K562 (cell line): ENCODE data around the gene ADGRB2. TPM values are rescaled to one million over a fixed set of nuclear protein-coding genes. Genes with fewer than 3 reads are reported as not detected.

ENCODE experiments used
- BMI1 ChIP-seq: fragments of 150-350 bp; IDR thresholded peaks from 2 replicates; pipeline ENCODE4 v1.6.1; 2014; ENCODE audit warnings: low read length
- CTBP1 ChIP-seq: fragments of 450-650 bp; IDR thresholded peaks from 2 replicates; pipeline ENCODE4 v1.6.1; 2016; ENCODE audit warnings: borderline replicate concordance
- EZH2 ChIP-seq: IDR thresholded peaks from 2 replicates; pipeline ENCODE4 v1.6.1; 2012; ENCODE audit warnings: low read depth, mild to moderate bottlenecking, inconsistent platforms, low read length, borderline replicate concordance
- FOXA1 ChIP-seq: fragments of 450-650 bp; IDR thresholded peaks from 2 replicates; pipeline ENCODE4 v1.6.1; 2016; ENCODE audit warnings: mild to moderate bottlenecking, borderline replicate concordance
- MAFG ChIP-seq: fragments of 450-650 bp; conservative IDR thresholded peaks from 2 replicates; pipeline ENCODE4 v1.6.1; 2016; ENCODE audit warnings: missing genetic modification characterization, missing compliant biosample characterization
- MTF1 ChIP-seq: fragments of 250-450 bp; sonication (Bioruptor Pico); IDR thresholded peaks from 2 replicates; pipeline ENCODE4 v1.9.0; 2021; ENCODE audit warnings: moderate library complexity, mild to moderate bottlenecking, inconsistent platforms, borderline replicate concordance
- NBN ChIP-seq: fragments of 450-650 bp; IDR thresholded peaks from 2 replicates; pipeline ENCODE4 v1.6.1; 2016; ENCODE audit warnings: low read depth, mild to moderate bottlenecking
- PRMT5 ChIP-seq: sonication (generic); formaldehyde crosslinking; IDR thresholded peaks from 2 replicates; pipeline ENCODE4 v1.5.0; 2020; ENCODE audit warnings: missing genetic modification reagents
- PYGO2 ChIP-seq: fragments of 450-650 bp; IDR thresholded peaks from 2 replicates; pipeline ENCODE4 v1.6.1; 2016; ENCODE audit warnings: mild to moderate bottlenecking, missing genetic modification characterization, moderate library complexity, missing compliant biosample characterization
- RCOR1 ChIP-seq, 2 experiments: IDR thresholded peaks; 2 replicates each; pipeline ENCODE4 v1.6.1; 2012; ENCODE audit warnings: low read depth in 2 of 2, low read length in 2 of 2, borderline replicate concordance in 1 of 2, improper control_type of control experiment in 1 of 2
- SNRNP70 ChIP-seq: fragments of 200-400 bp; formaldehyde crosslinking; optimal IDR thresholded peaks from 2 replicates; pipeline ENCODE3; 2017; ENCODE audit warnings: low read depth, low read length
- SRSF7 ChIP-seq: fragments of 200-400 bp; formaldehyde crosslinking; optimal IDR thresholded peaks from 2 replicates; pipeline ENCODE3; 2017; ENCODE audit warnings: mild to moderate bottlenecking, low read depth, low read length
- TAF9B ChIP-seq: fragments of 450-650 bp; IDR thresholded peaks from 2 replicates; pipeline ENCODE4 v1.6.1; 2018; ENCODE audit warnings: mild to moderate bottlenecking; ENCODE audit not compliant: partially characterized antibody
- TBL1XR1 ChIP-seq, 2 experiments: IDR thresholded peaks; 2 replicates each; pipeline ENCODE4 v1.6.1; 2012; ENCODE audit warnings: improper control_type of control experiment in 2 of 2, low read length in 2 of 2, mild to moderate bottlenecking in 1 of 2
- TCF3 ChIP-seq: sonication (generic); formaldehyde crosslinking; IDR thresholded peaks from 2 replicates; pipeline ENCODE4 v1.4.0; 2020; ENCODE audit warnings: mild to moderate bottlenecking, missing genetic modification reagents
- TCF7 ChIP-seq: sonication (generic); IDR thresholded peaks from 2 replicates; pipeline ENCODE4 v1.6.1; 2016; ENCODE audit warnings: antibody characterized with exemption, borderline replicate concordance
- ZFP36 ChIP-seq: fragments of 150-350 bp; IDR thresholded peaks from 2 replicates; pipeline ENCODE4 v1.6.1; 2018; ENCODE audit warnings: low read length, low read depth; ENCODE audit not compliant: partially characterized antibody
- ZNF316 ChIP-seq: fragments of 450-650 bp; IDR thresholded peaks from 2 replicates; pipeline ENCODE4 v1.6.1; 2016
- polyA plus RNA-seq, 8 experiments: library from polyadenylated mRNA; depleted of rRNA in 4 of 8; stranded (reverse) in 5 of 8; unstranded in 3 of 8; fragments of >200 nt; fragmentation: Nextera tagmentation in 2 of 8; fragmentation: Illumina TruSeq in 1 of 8; extraction: Ambion mirVana in 2 of 8; extraction: Trizol in 1 of 8; gene quantifications; 2 replicates each; pipeline versions ENCODE4 v1.2.1 to v1.2.3, GENCODE V29; 2011 to 2014; ENCODE audit warnings: inconsistent platforms in 1 of 8, missing spikeins in 1 of 8
- total RNA-seq, 7 experiments: library from RNA; depleted of rRNA in 6 of 7; stranded (reverse); fragments of >200 nt in 6 of 7; fragmentation: Illumina TruSeq in 2 of 7; extraction: Trizol in 2 of 7; gene quantifications; 2 replicates each; pipeline versions ENCODE4 v1.2.1 to v1.2.3, GENCODE V29; 2011 to 2021; ENCODE audit warnings: low replicate concordance in 1 of 7
- TF ChIP-seq, protein P1 (sequence below): fragments of 250-450 bp; sonication (Bioruptor Pico); IDR thresholded peaks from 2 replicates; pipeline ENCODE4 v1.8.0; 2021; ENCODE audit warnings: moderate library complexity, mild to moderate bottlenecking, inconsistent platforms
- TF ChIP-seq, protein P2 (sequence below): fragments of 250-450 bp; sonication (Bioruptor Pico); IDR thresholded peaks from 2 replicates; pipeline ENCODE4 v1.4.0; 2020; ENCODE audit warnings: mild to moderate bottlenecking
- TF ChIP-seq, protein P3 (sequence below): fragments of 250-450 bp; sonication (Bioruptor Pico); IDR thresholded peaks from 2 replicates; pipeline ENCODE4 v1.4.0; 2020; ENCODE audit warnings: mild to moderate bottlenecking, moderate library complexity
- TF ChIP-seq, protein P4 (sequence below): fragments of 450-650 bp; IDR thresholded peaks from 2 replicates; pipeline ENCODE4 v1.6.1; 2016; ENCODE audit warnings: antibody characterized with exemption

ADGRB2 gene
- total and polyA plus RNA-seq, 9 of the 15 experiments (the other 6 are each of a cell fraction or from before 2014, with no cell fraction given): 0.04 to 0.23 (median 0.20) TPM; not detected in 2

DNA sequence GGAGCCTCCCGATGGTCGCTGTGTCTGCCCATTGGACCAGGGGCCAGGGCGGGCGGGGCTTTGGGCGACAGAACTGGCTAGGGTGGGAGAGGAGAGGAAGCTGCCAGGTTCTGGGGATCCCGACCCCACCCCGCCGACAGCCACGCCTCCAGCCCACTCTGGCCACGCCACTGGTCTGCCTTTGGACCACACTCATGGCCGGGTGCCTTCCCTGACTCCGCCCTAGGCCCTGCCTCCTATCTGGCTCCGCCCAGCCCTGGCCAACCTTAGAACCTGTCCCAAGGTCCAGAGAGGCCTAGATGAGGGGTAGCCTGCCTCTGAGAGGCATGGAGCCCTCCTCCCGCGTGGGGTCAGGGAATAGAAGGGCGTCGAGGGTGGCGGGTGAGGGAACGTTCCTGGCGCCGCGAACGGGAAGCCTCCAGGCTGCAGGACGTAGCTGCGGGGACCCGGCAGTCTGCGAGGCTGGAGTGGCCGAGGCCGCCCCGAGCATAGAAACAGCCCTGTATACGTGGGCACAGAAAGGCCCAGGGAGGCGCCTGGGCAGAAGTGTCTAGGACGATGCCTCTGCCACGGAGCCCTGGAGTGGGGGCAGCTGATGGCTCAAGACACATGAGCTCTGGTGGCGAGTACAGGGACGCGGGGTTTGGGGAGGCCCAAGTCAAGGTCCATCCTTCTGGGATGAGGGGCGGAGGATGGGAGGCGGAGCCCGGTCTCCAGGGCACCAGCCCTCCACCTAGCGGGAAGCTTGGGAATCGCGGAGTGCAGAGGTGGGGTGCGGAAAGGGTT lies 48.9 kb downstream of the ADGRB2 start (continued):
- TF ChIP-seq TAF9B: no peak
- TF ChIP-seq NBN: no peak
- TF ChIP-seq, protein P1, sequence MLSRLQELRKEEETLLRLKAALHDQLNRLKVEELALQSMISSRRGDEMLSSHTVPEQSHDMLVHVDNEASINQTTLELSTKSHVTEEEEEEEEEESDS (CRISPR knock-in tag): no peak
- TF ChIP-seq MAFG (tag): no peak
- no peak for TF ChIP-seq EZH2
- no peak for TF ChIP-seq ZFP36
- TF ChIP-seq, protein P2, sequence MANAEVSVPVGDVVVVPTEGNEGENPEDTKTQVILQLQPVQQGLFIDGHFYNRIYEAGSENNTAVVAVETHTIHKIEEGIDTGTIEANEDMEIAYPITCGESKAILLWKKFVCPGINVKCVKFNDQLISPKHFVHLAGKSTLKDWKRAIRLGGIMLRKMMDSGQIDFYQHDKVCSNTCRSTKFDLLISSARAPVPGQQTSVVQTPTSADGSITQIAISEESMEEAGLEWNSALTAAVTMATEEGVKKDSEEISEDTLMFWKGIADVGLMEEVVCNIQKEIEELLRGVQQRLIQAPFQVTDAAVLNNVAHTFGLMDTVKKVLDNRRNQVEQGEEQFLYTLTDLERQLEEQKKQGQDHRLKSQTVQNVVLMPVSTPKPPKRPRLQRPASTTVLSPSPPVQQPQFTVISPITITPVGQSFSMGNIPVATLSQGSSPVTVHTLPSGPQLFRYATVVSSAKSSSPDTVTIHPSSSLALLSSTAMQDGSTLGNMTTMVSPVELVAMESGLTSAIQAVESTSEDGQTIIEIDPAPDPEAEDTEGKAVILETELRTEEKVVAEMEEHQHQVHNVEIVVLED: no peak
- TF ChIP-seq TBL1XR1 (IDR thresholded peaks at IDR 0.05; ENCODE audit: low read length in 2 of 2): no peak
- TF ChIP-seq FOXA1: no peak
- no peak for TF ChIP-seq PYGO2 (tag)
- TF ChIP-seq CTBP1: peak; percentile 94
- TF ChIP-seq SNRNP70: no peak
- TF ChIP-seq BMI1: no peak
- TF ChIP-seq PRMT5 (CRISPR knock-in tag): 0 out of 2 replicates have a peak, but pooled peaks have one; percentile 52
- TF ChIP-seq, protein P3, sequence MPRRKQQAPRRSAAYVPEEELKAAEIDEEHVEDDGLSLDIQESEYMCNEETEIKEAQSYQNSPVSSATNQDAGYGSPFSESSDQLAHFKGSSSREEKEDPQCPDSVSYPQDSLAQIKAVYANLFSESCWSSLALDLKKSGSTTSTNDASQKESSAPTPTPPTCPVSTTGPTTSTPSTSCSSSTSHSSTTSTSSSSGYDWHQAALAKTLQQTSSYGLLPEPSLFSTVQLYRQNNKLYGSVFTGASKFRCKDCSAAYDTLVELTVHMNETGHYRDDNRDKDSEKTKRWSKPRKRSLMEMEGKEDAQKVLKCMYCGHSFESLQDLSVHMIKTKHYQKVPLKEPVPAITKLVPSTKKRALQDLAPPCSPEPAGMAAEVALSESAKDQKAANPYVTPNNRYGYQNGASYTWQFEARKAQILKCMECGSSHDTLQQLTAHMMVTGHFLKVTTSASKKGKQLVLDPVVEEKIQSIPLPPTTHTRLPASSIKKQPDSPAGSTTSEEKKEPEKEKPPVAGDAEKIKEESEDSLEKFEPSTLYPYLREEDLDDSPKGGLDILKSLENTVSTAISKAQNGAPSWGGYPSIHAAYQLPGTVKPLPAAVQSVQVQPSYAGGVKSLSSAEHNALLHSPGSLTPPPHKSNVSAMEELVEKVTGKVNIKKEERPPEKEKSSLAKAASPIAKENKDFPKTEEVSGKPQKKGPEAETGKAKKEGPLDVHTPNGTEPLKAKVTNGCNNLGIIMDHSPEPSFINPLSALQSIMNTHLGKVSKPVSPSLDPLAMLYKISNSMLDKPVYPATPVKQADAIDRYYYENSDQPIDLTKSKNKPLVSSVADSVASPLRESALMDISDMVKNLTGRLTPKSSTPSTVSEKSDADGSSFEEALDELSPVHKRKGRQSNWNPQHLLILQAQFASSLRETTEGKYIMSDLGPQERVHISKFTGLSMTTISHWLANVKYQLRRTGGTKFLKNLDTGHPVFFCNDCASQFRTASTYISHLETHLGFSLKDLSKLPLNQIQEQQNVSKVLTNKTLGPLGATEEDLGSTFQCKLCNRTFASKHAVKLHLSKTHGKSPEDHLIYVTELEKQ (CRISPR knock-in tag): no peak
- TF ChIP-seq SRSF7: no peak
- TF ChIP-seq RCOR1 (IDR thresholded peaks at IDR 0.05; ENCODE audit: borderline replicate concordance in 1 of 2, low read depth in 2 of 2, low read length in 2 of 2): peak in 1 of 2 experiments; percentile 85; a peak in 2 of 4 replicates
- no peak for TF ChIP-seq ZNF316
- TF ChIP-seq TCF3 (CRISPR knock-in tag): no peak
- TF ChIP-seq MTF1 (CRISPR knock-in tag): no peak
- no peak for TF ChIP-seq TCF7
- TF ChIP-seq, protein P4, sequence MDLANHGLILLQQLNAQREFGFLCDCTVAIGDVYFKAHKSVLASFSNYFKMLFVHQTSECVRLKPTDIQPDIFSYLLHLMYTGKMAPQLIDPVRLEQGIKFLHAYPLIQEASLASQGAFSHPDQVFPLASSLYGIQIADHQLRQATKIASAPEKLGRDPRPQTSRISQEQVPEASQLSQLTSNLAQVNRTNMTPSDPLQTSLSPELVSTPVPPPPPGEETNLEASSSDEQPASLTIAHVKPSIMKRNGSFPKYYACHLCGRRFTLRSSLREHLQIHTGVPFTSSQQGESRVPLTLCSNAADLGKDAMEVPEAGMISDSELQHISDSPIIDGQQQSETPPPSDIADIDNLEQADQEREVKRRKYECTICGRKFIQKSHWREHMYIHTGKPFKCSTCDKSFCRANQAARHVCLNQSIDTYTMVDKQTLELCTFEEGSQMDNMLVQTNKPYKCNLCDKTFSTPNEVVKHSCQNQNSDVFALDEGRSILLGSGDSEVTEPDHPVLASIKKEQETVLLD: no peak
